OCI-M2 (cell line): ENCODE data around the gene GNL2.

ENCODE experiments used
- DNase-seq: peaks from one replicate; lab custom pipeline; 2025; ENCODE audit not compliant: unreplicated experiment; lab: John Stamatoyannopoulos, UW

The GNL2 gene

GRCh38 chr1:37595440-37596181 is at the start of gene GNL2:
Gene GNL2, minus strand, starts transcription at chr1:37595937. Its CDS starts 115 bp downstream, at chr1:37595822.
- peak; percentile 59 for DNase-seq

GRCh38 chr1:37641059-37641458 is 45.3 kb upstream of the GNL2 start:
- no peak for DNase-seq

DNA sequence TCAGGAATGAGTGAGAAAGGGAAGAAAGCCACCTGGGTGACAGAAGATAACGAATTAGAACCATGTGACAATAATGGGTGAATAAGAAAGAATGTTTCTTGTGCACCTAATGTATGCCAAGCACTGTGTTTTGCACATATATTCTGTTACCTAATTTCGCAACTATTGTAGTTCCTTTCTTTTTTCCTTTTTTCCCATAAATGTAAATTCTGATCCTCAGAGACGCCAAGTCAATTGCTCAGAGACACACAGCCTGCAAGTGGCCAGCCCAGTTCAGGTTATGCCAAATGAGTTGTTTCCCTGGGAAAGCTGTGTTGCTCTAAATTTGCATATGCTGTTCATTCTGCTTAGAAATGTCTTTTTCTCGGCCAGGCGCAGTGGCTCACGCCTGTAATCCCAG is 40.7 kb upstream of the GNL2 start:
- no peak for DNase-seq

DNA sequence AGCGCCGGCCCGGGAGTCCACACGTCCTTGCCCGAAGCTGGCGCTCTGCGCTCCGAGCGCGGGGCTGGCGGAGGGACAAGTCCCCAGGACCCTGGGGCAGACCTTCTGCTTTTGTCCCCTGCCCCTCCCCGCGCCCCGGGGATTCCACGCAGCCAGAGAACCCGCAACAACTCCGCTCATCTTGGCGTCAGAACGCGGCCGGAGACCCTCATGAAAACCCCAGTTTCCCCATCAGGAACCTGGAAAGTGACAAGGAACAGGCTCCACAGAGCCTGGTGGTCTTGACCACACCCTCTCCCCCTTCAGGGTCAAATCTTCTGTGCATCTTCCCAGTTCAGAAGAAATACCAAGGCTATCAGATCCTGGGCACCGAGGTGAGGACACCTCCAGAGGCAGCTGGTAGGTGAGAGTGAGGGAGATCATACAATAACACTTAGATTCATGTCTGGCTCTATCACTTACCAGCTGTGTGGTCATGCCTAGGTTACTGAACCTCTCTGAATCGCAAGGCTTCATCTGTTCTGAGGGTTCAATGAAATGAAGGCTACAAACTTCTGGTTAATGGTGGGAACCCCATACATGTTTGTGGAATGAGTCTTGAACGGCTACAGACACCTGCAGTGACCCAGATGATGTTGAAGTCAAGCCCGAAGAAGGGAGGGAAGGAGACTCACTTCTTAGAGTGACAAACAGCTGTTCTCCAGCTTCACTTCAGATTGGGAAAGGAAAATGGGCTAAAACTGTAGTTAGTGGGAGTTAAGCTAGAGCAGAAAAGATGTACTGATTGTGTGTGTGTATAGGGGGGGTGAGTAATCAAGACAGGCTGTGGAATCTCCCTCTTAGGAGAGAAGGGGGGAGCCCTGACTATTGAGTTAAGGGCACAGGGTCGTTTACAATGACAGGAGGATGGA is 39.5 kb upstream of the GNL2 start:
- DNase-seq = no peak

- DNase-seq = no peak
These were observed 38.7 kb upstream of the GNL2 start, which contains the start of gene RSPO1 for GRCh38 chr1:37634244-37634991. Gene RSPO1, minus strand, starts transcription at chr1:37634892. Its CDS starts 5,231 bp downstream, at chr1:37629661.

DNA sequence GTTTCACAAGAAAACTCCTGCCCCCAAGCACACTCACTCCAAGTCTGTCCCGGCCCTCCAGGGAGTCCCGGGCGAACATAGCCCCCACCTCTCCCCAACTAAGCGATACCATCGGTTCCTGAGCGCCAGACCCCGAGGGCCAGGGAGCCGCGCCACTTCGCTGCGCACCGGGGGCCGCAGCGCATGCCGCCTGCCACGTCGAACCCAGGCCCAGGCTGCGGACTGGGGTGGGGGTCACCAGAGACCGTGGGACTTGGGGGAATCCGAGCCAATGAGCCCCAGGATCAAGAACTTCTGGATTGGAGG is 38.2 kb upstream of the GNL2 start:
- no peak for DNase-seq

GRCh38 chr1:37633040-37633937 is 37.6 kb upstream of the GNL2 start:
- no peak for DNase-seq

DNA sequence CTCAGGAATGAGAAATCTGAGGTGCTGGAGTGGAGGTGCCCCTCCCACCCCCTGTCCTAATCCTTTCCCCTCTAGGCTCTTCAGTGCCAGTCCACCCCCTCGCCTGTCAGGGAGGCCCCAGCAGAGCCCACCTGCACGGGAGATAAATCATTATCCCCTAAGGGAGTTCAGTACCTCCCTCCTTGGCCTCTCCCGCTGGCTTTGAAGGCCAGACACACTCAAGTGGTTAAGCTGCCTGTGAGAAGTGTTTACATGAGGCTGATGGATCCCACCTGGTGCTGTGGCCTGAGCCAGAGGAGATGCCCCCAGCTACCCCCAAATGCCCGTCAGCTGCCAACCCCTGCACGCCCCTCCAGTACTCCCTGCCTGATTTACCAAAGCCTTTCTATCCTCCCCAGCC is 35.3 kb upstream of the GNL2 start:
- DNase-seq = no peak

GRCh38 chr1:37630426-37631028 is 34.8 kb upstream of the GNL2 start:
- no peak for DNase-seq

- DNase-seq = no peak
These were observed 34.1 kb upstream of the GNL2 start for GRCh38 chr1:37629726-37630425.

- no peak for DNase-seq
These were observed 33.3 kb upstream of the GNL2 start for GRCh38 chr1:37629008-37629407.

GRCh38 chr1:37628026-37628556 is 32.4 kb upstream of the GNL2 start:
- no peak for DNase-seq

DNA sequence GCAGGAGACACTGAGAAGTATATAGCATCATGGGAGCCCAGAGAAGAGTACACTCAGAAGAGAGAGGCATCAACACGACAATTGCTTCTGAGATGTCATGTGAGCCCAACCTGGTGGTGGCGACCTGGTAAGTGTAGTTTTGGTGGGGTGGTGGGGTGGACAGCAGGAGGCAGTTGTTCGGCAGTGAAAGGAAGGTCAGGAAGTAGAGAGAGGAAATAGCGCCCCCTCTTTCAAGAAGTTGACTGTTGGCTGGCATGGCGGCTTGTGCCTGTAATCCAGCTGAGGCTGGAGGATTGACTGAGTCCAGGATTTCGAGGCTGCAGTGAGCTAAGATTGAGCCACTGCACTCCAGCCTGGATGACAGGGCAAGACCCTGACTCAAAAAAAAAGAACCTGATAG is 26.4 kb upstream of the GNL2 start:
- DNase-seq = no peak

DNA sequence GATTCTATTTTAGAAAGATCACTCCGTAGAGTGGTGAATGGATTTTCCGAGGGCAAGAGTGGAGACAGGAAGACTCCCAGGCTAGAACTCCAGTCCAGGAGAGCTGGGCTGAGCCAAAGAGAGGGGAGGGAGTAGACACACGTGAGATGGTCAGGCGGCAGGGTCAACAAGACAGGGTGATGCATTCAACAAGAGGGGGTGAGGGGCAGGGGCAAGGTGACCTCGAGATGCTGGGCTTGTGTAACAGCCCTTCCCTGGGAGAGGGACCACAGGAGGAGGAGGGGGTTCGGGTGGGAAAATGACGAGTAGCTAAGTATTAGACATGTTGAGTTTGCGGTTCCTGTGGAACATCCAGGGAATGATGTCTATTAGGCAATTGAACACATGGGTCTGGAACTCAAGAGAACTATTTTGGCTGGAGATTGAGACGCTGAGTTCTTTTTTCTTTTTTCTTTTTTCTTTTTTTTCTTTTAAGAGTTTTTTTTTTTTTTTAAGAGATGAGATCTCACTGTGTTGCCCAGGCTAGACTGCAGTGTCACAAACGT is 25.7 kb upstream of the GNL2 start:
- DNase-seq = no peak

DNA sequence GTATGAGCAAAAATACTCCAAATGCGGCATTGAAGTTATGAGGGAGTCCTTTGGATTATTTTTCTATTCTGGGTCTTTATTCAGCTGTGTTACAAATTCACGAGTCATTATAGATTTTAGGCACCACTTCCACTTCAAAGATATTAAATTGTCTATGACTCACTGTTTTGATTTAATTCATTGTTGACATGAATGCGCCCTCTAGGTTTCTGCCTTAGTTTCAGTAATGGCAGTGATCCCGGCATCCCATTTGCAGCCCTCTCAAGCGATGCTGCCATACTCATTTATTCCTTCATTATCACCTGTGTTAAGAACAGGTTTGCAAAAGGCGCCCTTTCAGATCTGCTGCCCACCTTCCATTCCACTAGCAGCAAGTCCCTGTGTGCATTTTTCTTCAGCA is 25.0 kb upstream of the GNL2 start:
- no peak for DNase-seq

- DNase-seq = no peak
These were observed 20.6 kb upstream of the GNL2 start for GRCh38 chr1:37616330-37616729.

DNA sequence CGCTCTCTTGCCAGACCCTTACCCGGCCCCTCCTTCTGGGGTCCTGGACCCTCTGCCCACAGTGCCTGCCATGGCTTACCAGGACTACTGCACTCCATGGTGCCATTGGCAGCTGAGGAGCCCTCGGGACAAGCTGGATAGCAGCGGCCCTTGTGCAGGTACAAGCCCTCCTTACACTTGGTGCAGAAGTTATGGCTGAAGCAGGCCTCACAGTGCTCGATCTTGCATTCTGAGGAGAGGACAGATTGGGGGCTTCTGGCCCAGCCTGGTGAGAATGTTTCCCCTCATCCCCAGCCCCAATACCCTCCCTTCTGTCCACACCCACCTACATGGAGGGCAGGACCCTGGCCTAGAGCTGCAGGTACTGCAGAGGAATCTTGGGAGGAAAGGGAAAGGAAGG is 18.4 kb upstream of the GNL2 start:
- DNase-seq = no peak

DNA sequence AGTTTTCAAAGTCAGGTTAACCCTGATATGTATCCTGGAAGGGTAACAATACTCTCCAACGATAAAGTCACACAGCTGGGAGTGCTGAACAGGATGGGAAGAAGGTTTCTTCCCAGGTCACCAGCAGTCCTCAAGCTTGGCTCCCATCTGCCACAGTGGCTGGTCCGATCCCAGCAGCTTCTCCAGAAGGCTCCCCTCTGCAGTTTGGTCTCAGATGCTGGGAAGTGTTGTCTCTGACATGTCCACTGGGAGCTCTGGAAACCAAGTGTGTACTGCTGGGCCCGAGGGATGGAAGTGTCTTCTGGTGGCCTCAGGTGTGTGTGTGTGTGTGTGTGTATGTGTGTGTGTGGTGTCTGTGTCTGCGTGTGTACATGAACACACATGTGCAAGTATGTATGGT is 16.4 kb upstream of the GNL2 start:
- no peak for DNase-seq

- no peak for DNase-seq
These were observed 14.3 kb upstream of the GNL2 start for GRCh38 chr1:37609994-37610393.
